Pancreas (tissue), 10 donors: ENCODE data around the gene CASP9. TPM values are rescaled to one million over a fixed set of nuclear protein-coding genes. Genes with fewer than 3 reads are reported as not detected.
"Not testable (repeated sequence)": the region's sequence is repeated elsewhere in the genome, so short reads cannot be mapped to it uniquely, and the experiment has no call there.

Experiments
- ATAC-seq, 4 donors: fragments of 200-7000 bp; cut with Tn5 transposase; one replicate each; pipeline versions ENCODE4 v1.8.0 to v1.9.1; 2020; ENCODE audit warnings: mild to moderate bottlenecking in 4 of 4, moderate library complexity in 4 of 4
- DNase-seq, 6 donors: peaks; one replicate each; pipeline ENCODE4 v3.0.0-alpha.2; 2020
- FAIRE-seq: peaks from 2 replicates; lab custom pipeline; 2012; peaks lifted over from hg19 to GRCh38; lab: Jason Lieb, UNC
- H3K27ac ChIP-seq, 4 donors: fragments of 200-600 bp; sonication (generic); 1 replicate in 3 of 4; 2 replicates in 1 of 4; pipeline versions ENCODE4 v1.5.0 to v1.8.0; 2020
- H3K27me3 ChIP-seq, 4 donors: fragments of 200-600 bp; one replicate each; pipeline ENCODE4 v1.8.0; 2021
- H3K36me3 ChIP-seq, 3 donors: fragments of 200-600 bp; sonication (generic) in 1 of 3; one replicate each; pipeline versions ENCODE4 v1.5.0 to v1.8.0; 2020 to 2021
- H3K4me1 ChIP-seq, 3 donors: fragments of 200-600 bp; one replicate each; pipeline ENCODE4 v1.8.0; 2021
- H3K4me3 ChIP-seq, 4 donors: fragments of 200-600 bp; sonication (generic) in 2 of 4; one replicate each; pipeline versions ENCODE4 v1.5.0 to v1.8.0; 2020 to 2021
- H3K9me3 ChIP-seq, 4 donors: fragments of 200-600 bp; one replicate each; pipeline ENCODE4 v1.8.0; 2021
- WGBS, 2 donors: extraction: QIAGEN DNeasy Blood & Tissue Kit; methylation state at CpG; one replicate each; pipeline ENCODE4 v1.1.7; 2013; 5-methylcytosine and 5-hydroxymethylcytosine counted together
- intact Hi-C, 3 donors: fragments of 100-400 bp; cut with DNase I; formaldehyde crosslinking; loops; one replicate each; pipeline versions ENCODE4 v1.11.1 to v1.14.2; 2022
- polyA plus RNA-seq, 2 donors: library from polyadenylated mRNA; stranded (reverse); fragments of 200-250 nt; gene quantifications; one replicate each; pipeline ENCODE4 v1.2.3, GENCODE V29; 2013
- total RNA-seq, 6 donors: library from RNA; stranded (reverse); fragmentation: NEBNext Ultra II Directional in 4 of 6; extraction: Animal tissue kit (Norgen Biotek cat#: 25700) in 4 of 6; gene quantifications; one replicate each; pipeline versions ENCODE4 v1.2.1 to v1.2.4, GENCODE V29; 2021 to 2023
- TF ChIP-seq, protein P1 (sequence below), 4 donors: fragments of 200-600 bp; sonication (generic) in 3 of 4; IDR thresholded peaks; one replicate each; pipeline versions ENCODE4 v1.5.0 to v1.8.0; 2021; ENCODE audit warnings: antibody characterized with exemption in 4 of 4
- donor health status: healthy with polysubstance abuse.
- donor health status: DM: no; HTN: no; CAD: no; lungs with moderate emphysema.
- donor health status: DM: no; HTN: no; CAD: no.
- donor health status: control.
- donor health status: control.
- donor health status: Bipolar disorder and iron deficiency.
- donor health status: DM: yes; HTN: yes; CAD: no.
- donor health status: DM: no; HTN: no; CAD: no.
- donor health status: DM: no; HTN: no; CAD: no.
- donor health status: DM: yes; HTN: yes; CAD: no.

The CASP9 gene
- total and polyA plus RNA-seq, 8 donors: 6.6 to 32.0 (median 8.9) TPM

DNA sequence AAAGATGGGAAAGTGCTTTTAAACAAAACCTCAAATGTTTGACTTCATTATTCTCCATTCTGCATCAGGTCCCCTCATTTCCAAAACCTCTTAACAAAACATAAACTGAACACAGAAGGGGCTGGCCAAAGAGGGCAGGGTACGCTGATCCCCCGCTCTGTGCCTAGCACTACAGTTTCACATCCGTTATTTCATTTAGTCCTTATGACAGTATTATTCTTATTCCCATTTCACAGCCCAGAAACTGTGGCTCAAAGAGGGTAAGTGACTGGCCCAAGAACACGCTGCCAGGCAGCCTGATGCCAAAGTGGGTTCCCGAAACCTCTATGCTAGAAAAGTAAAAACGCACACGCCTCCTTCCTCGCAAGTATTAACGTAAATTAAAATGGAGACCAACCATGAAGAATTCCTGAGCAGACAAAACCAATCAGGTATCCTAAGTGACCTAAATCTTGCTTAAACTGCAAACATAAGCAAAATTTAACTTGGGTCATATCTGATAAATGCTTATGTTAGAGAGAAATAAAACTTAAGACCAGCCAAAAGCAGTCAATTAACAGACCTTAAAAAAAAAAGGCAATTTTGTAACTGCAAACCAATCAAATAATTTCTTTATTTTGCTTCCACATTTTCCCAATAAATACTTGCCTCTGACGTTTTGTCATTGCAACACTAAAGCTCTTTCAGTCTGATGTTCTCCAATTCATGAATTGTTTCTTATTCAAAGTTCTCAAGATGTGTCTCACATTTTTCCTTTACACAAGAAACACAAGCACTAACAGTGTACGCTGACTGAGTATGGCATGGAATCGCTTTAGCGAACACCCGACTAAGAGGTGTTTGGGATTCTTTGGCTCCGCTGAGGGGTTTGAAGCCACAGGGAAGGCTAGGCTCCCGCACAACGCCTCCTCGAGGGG lies 653 bp downstream of the CASP9 start:
- H3K4me1 ChIP-seq: peaks cover 16 to 27% (median 19%) of the 10 kb centered on the region in 3 donors
- H3K4me3 ChIP-seq: peak overlapping the region; percentile 60 to 71 (median 66)
- no peaks in the 10 kb centered on the region for H3K9me3 ChIP-seq
- no peak for ATAC-seq
- H3K27ac ChIP-seq: peak overlapping the region; percentile 84 to 96 (median 93)
- peak in 1 of 6 donors; percentile 36 for DNase-seq
- FAIRE-seq: no peak
- 30 to 32% methylated on average over 18 of the region's 18 CpGs for WGBS, 2 donors
- TF ChIP-seq, protein P1, sequence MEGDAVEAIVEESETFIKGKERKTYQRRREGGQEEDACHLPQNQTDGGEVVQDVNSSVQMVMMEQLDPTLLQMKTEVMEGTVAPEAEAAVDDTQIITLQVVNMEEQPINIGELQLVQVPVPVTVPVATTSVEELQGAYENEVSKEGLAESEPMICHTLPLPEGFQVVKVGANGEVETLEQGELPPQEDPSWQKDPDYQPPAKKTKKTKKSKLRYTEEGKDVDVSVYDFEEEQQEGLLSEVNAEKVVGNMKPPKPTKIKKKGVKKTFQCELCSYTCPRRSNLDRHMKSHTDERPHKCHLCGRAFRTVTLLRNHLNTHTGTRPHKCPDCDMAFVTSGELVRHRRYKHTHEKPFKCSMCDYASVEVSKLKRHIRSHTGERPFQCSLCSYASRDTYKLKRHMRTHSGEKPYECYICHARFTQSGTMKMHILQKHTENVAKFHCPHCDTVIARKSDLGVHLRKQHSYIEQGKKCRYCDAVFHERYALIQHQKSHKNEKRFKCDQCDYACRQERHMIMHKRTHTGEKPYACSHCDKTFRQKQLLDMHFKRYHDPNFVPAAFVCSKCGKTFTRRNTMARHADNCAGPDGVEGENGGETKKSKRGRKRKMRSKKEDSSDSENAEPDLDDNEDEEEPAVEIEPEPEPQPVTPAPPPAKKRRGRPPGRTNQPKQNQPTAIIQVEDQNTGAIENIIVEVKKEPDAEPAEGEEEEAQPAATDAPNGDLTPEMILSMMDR (IDR thresholded peaks at IDR 0.05): no peak
- H3K27me3 ChIP-seq: no peaks in the 10 kb centered on the region
- no peaks in the 10 kb centered on the region for H3K36me3 ChIP-seq
- intact Hi-C loops: no loop called here

DNA sequence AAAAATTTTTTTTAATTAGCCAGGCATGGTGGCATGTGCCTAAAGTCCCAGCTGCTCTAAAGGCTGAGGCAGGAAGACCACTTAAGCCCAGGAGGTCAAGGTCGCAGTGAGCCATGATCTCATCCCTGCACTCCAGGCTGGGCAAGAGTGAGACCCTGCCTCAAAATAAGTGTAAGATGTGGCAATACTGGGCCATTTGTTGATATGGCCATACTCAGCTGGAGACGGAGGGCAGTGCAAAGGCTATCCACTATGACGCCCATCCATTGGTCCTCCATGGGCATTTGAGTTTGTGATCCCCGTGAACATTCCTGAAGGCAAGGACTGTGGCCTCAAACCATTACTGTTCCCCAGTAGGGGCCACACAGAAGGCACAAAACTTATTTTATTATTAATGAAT lies 1.5 kb downstream of the CASP9 start:
- no peak for ATAC-seq
- intact Hi-C loops: no loop called here
- Histone ChIP-seq H3K27me3 (no peaks in the 10 kb centered on the region), H3K4me3 (no peak overlapping the region), H3K36me3 (no peaks in the 10 kb centered on the region), H3K9me3 (no peaks in the 10 kb centered on the region), H3K27ac (no peak overlapping the region), H3K4me1 (peaks cover 8 to 18% (median 14%) of the 10 kb centered on the region in 3 donors)
- TF ChIP-seq, protein P1 (IDR thresholded peaks at IDR 0.05): no peak
- FAIRE-seq: no peak
- DNase-seq: peak in 1 of 6 donors; percentile 24
- 98 to 100% methylated on average over 4 of the region's 4 CpGs for WGBS, 2 donors

DNA sequence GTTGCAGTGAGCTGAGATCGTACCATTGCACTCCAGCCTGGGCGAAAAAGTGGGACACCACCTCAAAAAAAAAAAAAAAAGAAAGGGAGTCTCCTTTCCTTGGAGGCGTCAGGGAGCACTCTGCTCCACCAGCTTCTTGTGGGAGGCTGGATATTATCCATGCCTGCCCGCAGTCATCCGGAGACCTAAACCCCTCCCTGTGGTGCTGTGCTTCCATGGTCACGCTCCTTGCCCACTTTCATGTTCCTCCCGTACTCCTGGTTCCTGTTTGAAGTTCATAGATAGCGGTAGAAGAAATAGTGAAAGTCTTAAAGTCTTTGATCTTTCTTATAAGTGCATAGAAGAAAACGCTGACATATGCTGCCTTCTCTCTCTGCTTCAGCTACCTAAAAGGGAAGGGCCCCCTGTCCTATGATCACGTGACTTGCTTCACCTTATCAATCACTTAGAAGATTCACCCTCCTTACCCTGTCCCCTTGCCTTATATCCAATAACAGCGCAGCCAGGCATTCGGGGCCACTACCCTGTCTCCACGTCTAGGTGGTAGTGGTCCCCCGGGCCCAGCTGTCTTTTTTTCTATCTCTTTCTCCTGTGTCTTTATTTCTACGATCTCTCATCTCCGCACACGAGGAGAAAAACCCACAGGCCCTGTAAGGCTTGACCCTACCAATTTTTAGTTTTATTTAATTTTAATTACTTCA lies 2.7 kb downstream of the CASP9 start:
- H3K27me3 ChIP-seq, FAIRE-seq, H3K36me3 ChIP-seq, H3K27ac ChIP-seq, H3K4me3 ChIP-seq, intact Hi-C loops, ATAC-seq, H3K9me3 ChIP-seq: not testable (repeated sequence)
- H3K4me1 ChIP-seq: peaks cover 5 to 16% (median 14%) of the 10 kb centered on the region in 3 donors
- 92 to 93% methylated on average over 17 of the region's 17 CpGs for WGBS, 2 donors
- DNase-seq: peak in 2 of 6 donors; percentile 13 to 14

DNA sequence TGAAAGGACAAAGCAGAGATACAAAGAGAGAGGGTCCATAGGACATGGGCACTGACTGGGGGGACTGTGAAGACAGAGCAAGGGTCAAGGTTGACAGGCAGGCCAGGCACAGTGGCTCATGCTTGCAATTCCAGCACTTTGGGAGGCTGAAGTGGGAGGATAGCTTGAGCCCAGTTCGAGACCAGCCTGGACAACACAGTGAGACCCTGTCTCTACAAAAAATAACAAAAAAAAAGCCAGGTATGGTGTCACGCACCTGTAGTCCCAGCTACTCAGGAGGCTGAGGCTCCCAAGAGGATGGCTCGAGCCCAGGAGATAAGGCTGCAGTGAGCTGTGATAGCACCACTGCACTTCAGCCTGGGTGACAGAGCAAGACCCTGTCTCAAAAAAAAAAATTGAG lies 4.4 kb downstream of the CASP9 start:
- TF ChIP-seq, protein P1 (IDR thresholded peaks at IDR 0.05): no peak
- Histone ChIP-seq H3K4me3 (no peak overlapping the region), H3K9me3 (no peaks in the 10 kb centered on the region), H3K36me3 (no peaks in the 10 kb centered on the region), H3K27ac (no peak overlapping the region), H3K27me3 (no peaks in the 10 kb centered on the region), H3K4me1 (peaks cover 0 to 14% (median 5%) of the 10 kb centered on the region in 3 donors)
- no peak for ATAC-seq
- DNase-seq: no peak
- intact Hi-C loops: no loop called here
- FAIRE-seq: no peak
- 85 to 90% methylated on average over 3 of the region's 3 CpGs for WGBS, 2 donors

DNA sequence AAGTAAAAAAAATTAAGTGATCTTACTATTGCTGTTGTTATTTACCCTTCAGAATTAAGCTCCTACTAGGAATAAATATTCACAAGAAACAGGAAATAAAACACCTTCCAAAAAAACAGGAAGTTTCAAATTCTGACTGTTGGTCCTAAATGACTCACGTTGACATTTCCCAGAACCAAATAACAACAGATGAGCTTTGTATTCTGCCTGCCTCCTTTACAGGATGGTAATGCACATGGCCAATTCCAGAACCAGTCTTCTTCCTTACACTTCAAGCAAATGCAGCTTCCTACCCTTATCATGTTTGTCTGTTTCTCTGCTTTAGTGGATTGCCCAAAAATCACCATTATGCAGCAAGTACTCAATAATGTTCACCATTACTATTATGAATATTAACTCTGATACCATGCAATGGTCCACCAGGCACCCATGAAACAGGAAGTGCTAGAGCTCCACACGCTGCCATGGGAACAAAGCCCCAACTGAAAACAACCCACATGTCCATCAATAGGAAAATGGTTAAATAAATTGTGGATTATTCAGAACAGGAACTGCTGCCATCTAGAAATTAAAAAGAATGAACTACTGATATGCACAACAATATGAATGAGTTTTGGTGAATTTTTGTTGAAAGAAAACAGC lies 8.9 kb downstream of the CASP9 start:
- no peaks in the 10 kb centered on the region for H3K36me3 ChIP-seq
- no peak overlapping the region for H3K27ac ChIP-seq
- intact Hi-C loops: no loop called here
- 75 to 83% methylated on average over 2 of the region's 2 CpGs for WGBS, 2 donors
- no peaks in the 10 kb centered on the region for H3K27me3 ChIP-seq
- TF ChIP-seq, protein P1 (IDR thresholded peaks at IDR 0.05): no peak
- no peak for FAIRE-seq
- DNase-seq: no peak
- no peaks in the 10 kb centered on the region for H3K9me3 ChIP-seq
- peaks cover 0 to 3% (median 0%) of the 10 kb centered on the region in 3 donors for H3K4me1 ChIP-seq
- H3K4me3 ChIP-seq: no peak overlapping the region
- ATAC-seq: no peak

DNA sequence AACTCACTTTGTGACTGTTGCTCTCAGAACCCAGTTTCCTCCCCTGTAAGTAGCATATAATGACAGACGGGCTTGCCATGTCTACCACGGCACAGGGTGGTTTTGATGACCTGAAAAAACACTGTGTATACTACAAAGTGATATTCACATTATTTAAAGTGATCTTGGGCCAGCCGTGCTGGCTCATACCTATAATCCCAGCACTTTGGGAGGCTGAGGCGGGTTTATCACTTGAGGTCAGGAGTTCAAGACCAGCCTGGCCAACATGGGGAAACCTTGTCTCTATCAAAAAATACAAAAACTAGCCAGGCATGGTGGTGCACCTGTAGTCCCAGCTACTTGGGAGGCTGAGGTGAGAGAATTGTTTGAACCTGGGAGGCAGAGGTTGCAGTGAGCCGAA lies 9.5 kb downstream of the CASP9 start:
- intact Hi-C loops, FAIRE-seq, H3K4me3 ChIP-seq, ATAC-seq, H3K9me3 ChIP-seq, H3K36me3 ChIP-seq, DNase-seq, H3K4me1 ChIP-seq, H3K27ac ChIP-seq, H3K27me3 ChIP-seq: not testable (repeated sequence)
- WGBS, 2 donors: 90 to 91% methylated on average over 5 of the region's 5 CpGs
